ENCODE data around the gene XYLT2.
"Not testable (repeated sequence)": the region's sequence is repeated elsewhere in the genome, so short reads cannot be mapped to it uniquely, and the experiment has no call there.

The XYLT2 gene

DNA sequence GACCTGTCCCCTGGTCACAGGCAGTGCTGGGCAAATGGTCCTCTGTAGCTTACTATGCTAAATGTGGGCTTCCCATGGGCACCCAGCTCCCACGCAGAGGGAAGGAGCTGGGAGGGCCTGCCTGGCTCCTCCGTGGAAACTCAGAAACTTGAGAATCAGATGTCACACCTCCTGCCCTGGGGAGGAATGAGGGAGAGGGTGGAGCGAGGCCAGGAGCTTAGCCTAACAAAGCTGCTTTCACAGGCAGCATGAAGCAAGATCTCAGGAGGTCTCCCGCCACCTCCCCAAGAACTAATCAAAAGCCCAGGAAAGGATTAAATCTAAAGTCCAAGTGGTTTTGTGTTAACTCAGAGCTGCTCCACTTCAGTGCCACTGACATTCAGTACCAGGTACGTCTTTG, 33.6 kb upstream of the XYLT2 start:
- DNase-seq (ENCODE audit: extremely low read depth, low read depth) = no peak
- H3K4me3 ChIP-seq (replicated peaks; ENCODE audit: low read depth, low read length) = no peak overlapping the region
- no peak for TF ChIP-seq CTCF (IDR thresholded peaks at IDR 0.05; ENCODE audit: low read depth, low read length, missing control alignments)

GRCh38 chr17:50314456-50315011, 31.4 kb upstream of the XYLT2 start:
- no peak overlapping the region for H3K4me3 ChIP-seq (replicated peaks; ENCODE audit: low read depth, low read length)
- no peak for DNase-seq (ENCODE audit: extremely low read depth, low read depth)
- TF ChIP-seq CTCF (IDR thresholded peaks at IDR 0.05; ENCODE audit: low read depth, low read length, missing control alignments) = no peak

DNA sequence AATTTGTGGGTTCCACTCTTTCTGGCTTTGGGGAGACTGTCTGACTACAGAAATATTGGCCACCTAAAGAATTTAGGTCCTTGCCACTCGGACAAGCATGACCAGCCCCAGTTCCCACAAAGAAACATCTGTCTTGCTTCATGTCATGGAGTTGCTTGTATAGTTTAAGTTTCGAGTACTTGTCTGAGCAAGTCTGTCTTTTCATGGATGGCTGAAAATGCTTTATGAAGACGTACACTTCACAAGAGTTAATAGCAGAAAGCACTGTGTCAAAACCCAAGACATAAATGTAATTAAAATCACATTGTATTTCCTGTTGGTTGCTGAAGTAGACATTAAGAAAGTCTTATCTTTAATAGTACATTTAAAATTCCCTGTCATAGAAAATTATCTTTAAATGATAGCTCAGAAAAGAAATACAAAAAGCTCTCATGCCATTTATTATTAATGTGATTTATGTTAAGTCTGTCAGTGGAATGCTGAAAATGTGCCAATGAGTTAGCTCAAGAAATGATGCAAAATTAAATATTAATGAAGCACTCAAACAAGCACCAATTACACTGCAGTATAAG, 29.8 kb upstream of the XYLT2 start:
- TF ChIP-seq CTCF (IDR thresholded peaks at IDR 0.05; ENCODE audit: low read depth, low read length, missing control alignments) = no peak
- DNase-seq (ENCODE audit: extremely low read depth, low read depth) = no peak
- no peak overlapping the region for H3K4me3 ChIP-seq (replicated peaks; ENCODE audit: low read depth, low read length)

GRCh38 chr17:50316660-50317059, 29.3 kb upstream of the XYLT2 start:
- H3K4me3 ChIP-seq (replicated peaks; ENCODE audit: low read depth, low read length); DNase-seq (ENCODE audit: extremely low read depth, low read depth): not testable (repeated sequence)

- no peak overlapping the region for H3K4me3 ChIP-seq (replicated peaks; ENCODE audit: low read depth, low read length)
- DNase-seq (ENCODE audit: extremely low read depth, low read depth) = no peak
- no peak for TF ChIP-seq CTCF (IDR thresholded peaks at IDR 0.05; ENCODE audit: low read depth, low read length, missing control alignments)
These were observed 28.8 kb upstream of the XYLT2 start for GRCh38 chr17:50317121-50317520.

- H3K4me3 ChIP-seq (replicated peaks; ENCODE audit: low read depth, low read length) = no peak overlapping the region
- DNase-seq (ENCODE audit: extremely low read depth, low read depth) = no peak
- TF ChIP-seq CTCF (IDR thresholded peaks at IDR 0.05; ENCODE audit: low read depth, low read length, missing control alignments) = no peak
These were observed 27.2 kb upstream of the XYLT2 start for GRCh38 chr17:50318501-50319285.

- DNase-seq (ENCODE audit: extremely low read depth, low read depth) = no peak
These were observed 26.5 kb upstream of the XYLT2 start for GRCh38 chr17:50319306-50320004.

More at GRCh38 chr17:50319306-50320004, 26.5 kb upstream of the XYLT2 start:
- no peak overlapping the region for H3K4me3 ChIP-seq (replicated peaks; ENCODE audit: low read depth, low read length)
- TF ChIP-seq CTCF (IDR thresholded peaks at IDR 0.05; ENCODE audit: low read depth, low read length, missing control alignments) = no peak

Data from HFF-Myc (cell line).